ENCODE measurements around the gene SPSB1. TPM values are rescaled to one million over a fixed set of nuclear protein-coding genes. Genes with fewer than 3 reads are reported as not detected.

SPSB1 gene
- total RNA-seq, 2 experiments from 2014 or later: 11.0 to 12.5 TPM

GRCh38 chr1:9344426-9345200 lies 51.9 kb downstream of the SPSB1 start:
- H3K27ac Mint-ChIP-seq: no peak overlapping the region
- H3K27me3 Mint-ChIP-seq: no peaks in the 10 kb centered on the region
- no peak overlapping the region for H3K4me3 Mint-ChIP-seq
- H3K9me3 Mint-ChIP-seq: peaks cover 4% of the 10 kb centered on the region
- H3K4me1 Mint-ChIP-seq (ENCODE audit: low read depth): peaks cover 5% of the 10 kb centered on the region
- ChIA-PET POLR2A (no interaction called here), CTCF (interaction anchor here (0.6 kb wide), 1 partner anchor 23 kb away, joined by 3 read pairs; no protein-coding TSS in a partner anchor)
- no peaks in the 10 kb centered on the region for H3K36me3 Mint-ChIP-seq
- intact Hi-C loops (cut with micrococcal nuclease): no loop called here
- no peak for DNase-seq

GRCh38 chr1:9345471-9345870 lies 52.8 kb downstream of the SPSB1 start:
- Mint-ChIP-seq H3K4me3 (no peak overlapping the region), H3K27ac (no peak overlapping the region), H3K36me3 (no peaks in the 10 kb centered on the region), H3K27me3 (no peaks in the 10 kb centered on the region), H3K4me1 (ENCODE audit: low read depth) (peaks cover 5% of the 10 kb centered on the region), H3K9me3 (peaks cover 4% of the 10 kb centered on the region)
- POLR2A ChIA-PET: no interaction called here
- CTCF ChIA-PET: no interaction called here
- no peak for DNase-seq
- intact Hi-C loops (cut with micrococcal nuclease): no loop called here

GRCh38 chr1:9345922-9346321 lies 53.2 kb downstream of the SPSB1 start:
- no peaks in the 10 kb centered on the region for H3K36me3 Mint-ChIP-seq
- POLR2A ChIA-PET: no interaction called here
- CTCF ChIA-PET: no interaction called here
- H3K4me1 Mint-ChIP-seq (ENCODE audit: low read depth): peaks cover 5% of the 10 kb centered on the region
- no peaks in the 10 kb centered on the region for H3K27me3 Mint-ChIP-seq
- no peak overlapping the region for H3K27ac Mint-ChIP-seq
- peaks cover 4% of the 10 kb centered on the region for H3K9me3 Mint-ChIP-seq
- no peak for DNase-seq
- no peak overlapping the region for H3K4me3 Mint-ChIP-seq
- intact Hi-C loops (cut with micrococcal nuclease): no loop called here

- no peak for DNase-seq
- Mint-ChIP-seq H3K27ac (no peak overlapping the region), H3K36me3 (no peaks in the 10 kb centered on the region), H3K9me3 (peaks cover 4% of the 10 kb centered on the region), H3K4me1 (ENCODE audit: low read depth) (peaks cover 10% of the 10 kb centered on the region), H3K4me3 (no peak overlapping the region), H3K27me3 (no peaks in the 10 kb centered on the region)
- ChIA-PET CTCF (no interaction called here), POLR2A (no interaction called here)
- intact Hi-C loops (cut with micrococcal nuclease): no loop called here
These were observed 53.9 kb downstream of the SPSB1 start for GRCh38 chr1:9346566-9346965.

GRCh38 chr1:9347095-9347850 lies 54.6 kb downstream of the SPSB1 start:
- Mint-ChIP-seq H3K27ac (no peak overlapping the region), H3K9me3 (peaks cover 4% of the 10 kb centered on the region), H3K36me3 (no peaks in the 10 kb centered on the region), H3K27me3 (no peaks in the 10 kb centered on the region), H3K4me1 (ENCODE audit: low read depth) (peaks cover 11% of the 10 kb centered on the region), H3K4me3 (no peak overlapping the region)
- intact Hi-C loops (cut with micrococcal nuclease): no loop called here
- DNase-seq: no peak
- ChIA-PET POLR2A (interaction anchor here (0.7 kb wide), 1 partner anchor 22 kb away, joined by 4 read pairs; no protein-coding TSS in a partner anchor), CTCF (no interaction called here)

- H3K4me3 Mint-ChIP-seq: no peak overlapping the region
- H3K27me3 Mint-ChIP-seq: no peaks in the 10 kb centered on the region
- H3K27ac Mint-ChIP-seq: no peak overlapping the region
- peaks cover 11% of the 10 kb centered on the region for H3K4me1 Mint-ChIP-seq (ENCODE audit: low read depth)
- no peaks in the 10 kb centered on the region for H3K36me3 Mint-ChIP-seq
- H3K9me3 Mint-ChIP-seq: no peaks in the 10 kb centered on the region
- ChIA-PET CTCF (no interaction called here), POLR2A (no interaction called here)
- DNase-seq: no peak
- intact Hi-C loops (cut with micrococcal nuclease): no loop called here
These were observed 56.7 kb downstream of the SPSB1 start for GRCh38 chr1:9349331-9349851.

GRCh38 chr1:9350013-9350908 lies 57.6 kb downstream of the SPSB1 start:
- no peaks in the 10 kb centered on the region for H3K36me3 Mint-ChIP-seq
- no peak overlapping the region for H3K27ac Mint-ChIP-seq
- H3K4me3 Mint-ChIP-seq: no peak overlapping the region
- H3K27me3 Mint-ChIP-seq: no peaks in the 10 kb centered on the region
- intact Hi-C loops (cut with micrococcal nuclease): no loop called here
- DNase-seq: no peak
- POLR2A ChIA-PET: no interaction called here
- H3K9me3 Mint-ChIP-seq: no peaks in the 10 kb centered on the region
- peaks cover 10% of the 10 kb centered on the region for H3K4me1 Mint-ChIP-seq (ENCODE audit: low read depth)
- CTCF ChIA-PET: no interaction called here

- Mint-ChIP-seq H3K4me3 (no peak overlapping the region), H3K27me3 (no peaks in the 10 kb centered on the region), H3K4me1 (ENCODE audit: low read depth) (peaks cover 5% of the 10 kb centered on the region), H3K9me3 (no peaks in the 10 kb centered on the region), H3K27ac (no peak overlapping the region), H3K36me3 (peaks cover under 1% of the 10 kb centered on the region)
- no peak for DNase-seq
- ChIA-PET POLR2A (no interaction called here), CTCF (no interaction called here)
- intact Hi-C loops (cut with micrococcal nuclease): no loop called here
These were observed 58.3 kb downstream of the SPSB1 start for GRCh38 chr1:9350960-9351359.

- Mint-ChIP-seq H3K9me3 (no peaks in the 10 kb centered on the region), H3K4me1 (ENCODE audit: low read depth) (peaks cover 5% of the 10 kb centered on the region), H3K27ac (no peak overlapping the region), H3K36me3 (peaks cover 1% of the 10 kb centered on the region), H3K27me3 (no peaks in the 10 kb centered on the region), H3K4me3 (no peak overlapping the region)
- POLR2A ChIA-PET: no interaction called here
- CTCF ChIA-PET: interaction anchor here (0.6 kb wide), 1 partner anchor 140 kb away, joined by 3 read pairs; no protein-coding TSS in a partner anchor
- intact Hi-C loops (cut with micrococcal nuclease): no loop called here
- no peak for DNase-seq
These were observed 59.1 kb downstream of the SPSB1 start for GRCh38 chr1:9351654-9352271.

- no peak overlapping the region for H3K27ac Mint-ChIP-seq
- peaks cover 5% of the 10 kb centered on the region for H3K4me1 Mint-ChIP-seq (ENCODE audit: low read depth)
- POLR2A ChIA-PET: no interaction called here
- DNase-seq: no peak
- peaks cover 1% of the 10 kb centered on the region for H3K36me3 Mint-ChIP-seq
- no peak overlapping the region for H3K4me3 Mint-ChIP-seq
- intact Hi-C loops (cut with micrococcal nuclease): no loop called here
- H3K9me3 Mint-ChIP-seq: no peaks in the 10 kb centered on the region
- no peaks in the 10 kb centered on the region for H3K27me3 Mint-ChIP-seq
- CTCF ChIA-PET: no interaction called here
These were observed 59.9 kb downstream of the SPSB1 start for GRCh38 chr1:9352377-9353134.

GRCh38 chr1:9355503-9355902 lies 62.8 kb downstream of the SPSB1 start:
- Mint-ChIP-seq H3K9me3 (no peaks in the 10 kb centered on the region), H3K4me1 (ENCODE audit: low read depth) (peaks cover 5% of the 10 kb centered on the region), H3K27me3 (no peaks in the 10 kb centered on the region), H3K4me3 (no peak overlapping the region), H3K36me3 (peaks cover 1% of the 10 kb centered on the region), H3K27ac (no peak overlapping the region)
- CTCF ChIA-PET: no interaction called here
- POLR2A ChIA-PET: no interaction called here
- no peak for DNase-seq
- intact Hi-C loops (cut with micrococcal nuclease): no loop called here
